Measurements from ENCODE around the gene UBR3. TPM values are rescaled to one million over a fixed set of nuclear protein-coding genes. Genes with fewer than 3 reads are reported as not detected.
"Not testable (repeated sequence)": the region's sequence is repeated elsewhere in the genome, so short reads cannot be mapped to it uniquely, and the experiment has no call there.

UBR3 gene
- total RNA-seq, 1 donor from 2014 or later: 23.4 TPM

DNA sequence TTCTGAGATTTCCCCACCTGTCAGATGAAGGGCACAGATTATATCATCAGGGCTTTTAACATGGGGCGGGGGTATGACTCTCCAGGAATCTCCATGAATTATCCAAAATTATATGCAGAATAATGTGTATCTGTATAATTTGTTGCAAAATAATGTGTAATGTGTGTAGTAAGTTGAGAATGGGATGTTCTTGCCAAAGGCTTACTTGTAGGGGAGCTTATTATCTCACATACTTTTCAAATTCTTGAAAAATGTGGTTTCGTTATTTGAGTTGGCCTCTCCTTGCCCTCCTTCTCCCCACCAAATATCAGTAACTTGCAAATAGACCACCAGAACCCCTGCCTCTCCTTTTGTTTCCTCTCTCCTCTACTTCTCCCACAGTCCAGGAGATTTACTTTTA is 35.6 kb downstream of the UBR3 start:
- Mint-ChIP-seq H3K27me3 (ENCODE audit: unreplicated experiment) (no peaks in the 10 kb centered on the region), H3K9me3 (ENCODE audit: unreplicated experiment) (no peaks in the 10 kb centered on the region), H3K4me3 (ENCODE audit: unreplicated experiment) (no peak overlapping the region), H3K4me1 (ENCODE audit: unreplicated experiment) (no peaks in the 10 kb centered on the region), H3K36me3 (ENCODE audit: low read depth, unreplicated experiment) (no peaks in the 10 kb centered on the region), H3K27ac (ENCODE audit: unreplicated experiment) (no peak overlapping the region)
- TF ChIP-seq, protein P1, sequence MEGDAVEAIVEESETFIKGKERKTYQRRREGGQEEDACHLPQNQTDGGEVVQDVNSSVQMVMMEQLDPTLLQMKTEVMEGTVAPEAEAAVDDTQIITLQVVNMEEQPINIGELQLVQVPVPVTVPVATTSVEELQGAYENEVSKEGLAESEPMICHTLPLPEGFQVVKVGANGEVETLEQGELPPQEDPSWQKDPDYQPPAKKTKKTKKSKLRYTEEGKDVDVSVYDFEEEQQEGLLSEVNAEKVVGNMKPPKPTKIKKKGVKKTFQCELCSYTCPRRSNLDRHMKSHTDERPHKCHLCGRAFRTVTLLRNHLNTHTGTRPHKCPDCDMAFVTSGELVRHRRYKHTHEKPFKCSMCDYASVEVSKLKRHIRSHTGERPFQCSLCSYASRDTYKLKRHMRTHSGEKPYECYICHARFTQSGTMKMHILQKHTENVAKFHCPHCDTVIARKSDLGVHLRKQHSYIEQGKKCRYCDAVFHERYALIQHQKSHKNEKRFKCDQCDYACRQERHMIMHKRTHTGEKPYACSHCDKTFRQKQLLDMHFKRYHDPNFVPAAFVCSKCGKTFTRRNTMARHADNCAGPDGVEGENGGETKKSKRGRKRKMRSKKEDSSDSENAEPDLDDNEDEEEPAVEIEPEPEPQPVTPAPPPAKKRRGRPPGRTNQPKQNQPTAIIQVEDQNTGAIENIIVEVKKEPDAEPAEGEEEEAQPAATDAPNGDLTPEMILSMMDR (IDR thresholded peaks at IDR 0.05; ENCODE audit: unreplicated experiment): no peak
- no peak for DNase-seq (ENCODE audit: low spot score)

DNA sequence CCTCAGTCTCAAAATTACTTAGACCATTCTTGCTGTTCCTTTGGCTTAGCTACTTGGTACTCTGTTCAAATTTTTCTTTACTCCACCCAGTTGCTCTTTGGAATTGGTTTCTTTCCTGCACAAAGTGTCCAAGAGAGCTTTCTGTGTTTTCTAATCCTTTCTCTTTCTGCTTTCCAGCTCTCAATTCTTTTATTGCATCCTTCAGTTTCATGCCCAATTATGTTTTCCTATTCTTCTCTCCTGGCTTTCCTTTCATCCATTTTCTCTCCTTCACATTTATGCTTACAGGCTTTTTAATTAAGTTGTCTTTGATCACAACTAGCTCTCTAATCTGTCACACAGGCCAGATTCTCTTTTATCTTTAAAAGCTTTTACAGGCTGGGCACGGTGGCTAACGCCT is 38.2 kb downstream of the UBR3 start:
- Mint-ChIP-seq H3K36me3 (ENCODE audit: low read depth, unreplicated experiment) (no peaks in the 10 kb centered on the region), H3K27ac (ENCODE audit: unreplicated experiment) (no peak overlapping the region), H3K27me3 (ENCODE audit: unreplicated experiment) (no peaks in the 10 kb centered on the region), H3K9me3 (ENCODE audit: unreplicated experiment) (no peaks in the 10 kb centered on the region), H3K4me1 (ENCODE audit: unreplicated experiment) (no peaks in the 10 kb centered on the region), H3K4me3 (ENCODE audit: unreplicated experiment) (no peak overlapping the region)
- no peak for DNase-seq (ENCODE audit: low spot score)
- TF ChIP-seq, protein P1 (IDR thresholded peaks at IDR 0.05; ENCODE audit: unreplicated experiment): no peak

DNA sequence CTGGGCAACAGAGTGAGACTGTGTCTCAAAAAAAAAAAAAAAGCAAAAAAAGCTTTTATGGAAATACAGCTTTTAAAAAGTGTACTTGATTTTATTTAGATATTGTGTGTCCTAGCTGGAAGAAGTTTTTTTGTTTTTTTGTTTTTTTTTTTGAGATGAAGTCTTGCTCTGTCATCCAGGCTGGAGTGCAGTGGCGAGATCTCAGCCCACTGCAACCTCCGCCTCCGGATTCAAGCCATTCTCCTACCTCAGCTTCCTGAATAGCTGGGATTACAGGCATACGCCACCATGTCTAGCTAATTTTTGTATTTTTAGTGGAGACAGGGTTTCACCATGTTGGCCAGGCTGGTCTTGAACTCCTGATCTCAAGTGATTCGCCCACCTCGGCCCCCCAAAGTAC is 39.0 kb downstream of the UBR3 start:
- not testable (repeated sequence) for H3K27ac Mint-ChIP-seq (ENCODE audit: unreplicated experiment); H3K27me3 Mint-ChIP-seq (ENCODE audit: unreplicated experiment); H3K9me3 Mint-ChIP-seq (ENCODE audit: unreplicated experiment); H3K4me1 Mint-ChIP-seq (ENCODE audit: unreplicated experiment); H3K4me3 Mint-ChIP-seq (ENCODE audit: unreplicated experiment); H3K36me3 Mint-ChIP-seq (ENCODE audit: low read depth, unreplicated experiment); DNase-seq (ENCODE audit: low spot score)

DNA sequence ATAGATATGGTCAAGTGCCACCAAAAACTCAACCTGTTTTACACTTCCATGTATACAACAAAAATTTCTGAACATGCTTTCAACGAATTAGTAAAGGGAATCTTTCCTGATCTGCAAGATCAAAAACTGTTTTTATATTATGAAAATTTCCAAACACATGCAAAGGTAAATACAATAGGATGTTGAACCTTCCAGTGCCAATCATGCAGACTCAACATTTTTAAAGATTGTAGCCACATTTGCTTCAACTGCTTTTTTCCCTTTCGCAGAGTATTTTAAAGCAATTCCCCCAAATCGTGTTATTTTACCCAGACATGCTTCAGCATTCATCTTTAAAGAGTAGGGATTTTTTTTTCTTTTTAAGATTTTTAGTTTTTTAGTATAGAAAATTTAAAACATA is 40.3 kb downstream of the UBR3 start:
- no peak overlapping the region for H3K27ac Mint-ChIP-seq (ENCODE audit: unreplicated experiment)
- H3K36me3 Mint-ChIP-seq (ENCODE audit: low read depth, unreplicated experiment): no peaks in the 10 kb centered on the region
- TF ChIP-seq, protein P1 (IDR thresholded peaks at IDR 0.05; ENCODE audit: unreplicated experiment): no peak
- H3K27me3 Mint-ChIP-seq (ENCODE audit: unreplicated experiment): no peaks in the 10 kb centered on the region
- no peak for DNase-seq (ENCODE audit: low spot score)
- no peaks in the 10 kb centered on the region for H3K4me1 Mint-ChIP-seq (ENCODE audit: unreplicated experiment)
- no peak overlapping the region for H3K4me3 Mint-ChIP-seq (ENCODE audit: unreplicated experiment)
- no peaks in the 10 kb centered on the region for H3K9me3 Mint-ChIP-seq (ENCODE audit: unreplicated experiment)

DNA sequence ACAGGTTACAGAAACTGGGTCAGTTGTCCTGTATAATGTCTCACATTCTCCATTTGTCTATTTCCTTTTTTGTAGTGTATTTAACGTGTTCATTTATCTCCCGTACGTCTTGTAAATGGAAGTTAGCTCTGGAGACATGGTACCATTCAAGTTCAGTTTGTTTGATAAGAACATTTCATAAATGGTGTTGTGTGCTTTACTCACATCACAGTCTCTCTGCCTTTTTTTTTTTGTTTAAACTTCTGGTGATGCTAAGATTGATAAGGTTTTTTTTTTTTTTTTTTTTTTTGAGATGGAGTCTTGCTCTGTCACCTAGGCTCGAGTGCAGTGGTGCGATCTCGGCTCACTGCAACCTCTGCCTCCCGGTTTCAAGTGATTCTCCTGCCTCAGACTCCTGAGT is 41.7 kb downstream of the UBR3 start:
- Mint-ChIP-seq H3K4me1 (ENCODE audit: unreplicated experiment) (no peaks in the 10 kb centered on the region), H3K36me3 (ENCODE audit: low read depth, unreplicated experiment) (no peaks in the 10 kb centered on the region), H3K4me3 (ENCODE audit: unreplicated experiment) (no peak overlapping the region), H3K27ac (ENCODE audit: unreplicated experiment) (no peak overlapping the region), H3K9me3 (ENCODE audit: unreplicated experiment) (no peaks in the 10 kb centered on the region), H3K27me3 (ENCODE audit: unreplicated experiment) (no peaks in the 10 kb centered on the region)
- no peak for DNase-seq (ENCODE audit: low spot score)
- TF ChIP-seq, protein P1 (IDR thresholded peaks at IDR 0.05; ENCODE audit: unreplicated experiment): no peak

DNA sequence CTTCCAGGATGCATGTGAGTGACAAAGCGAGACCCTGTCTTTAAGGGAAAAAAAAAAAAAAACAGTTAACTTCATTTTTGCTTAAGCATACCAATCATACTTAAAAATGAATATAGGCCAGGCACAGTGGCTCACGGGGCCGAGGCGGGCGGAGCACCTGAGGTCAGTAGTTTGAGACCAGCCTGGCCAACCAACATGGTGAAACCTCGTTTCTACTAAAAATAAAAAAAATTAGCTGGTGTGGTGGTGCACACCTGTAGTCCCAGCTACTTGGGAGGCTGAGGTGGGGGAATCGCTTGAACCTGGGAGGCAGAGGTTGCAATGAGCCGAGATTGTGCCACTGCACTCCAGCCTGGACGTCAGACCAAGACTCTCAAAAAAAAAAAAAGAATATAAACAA is 44.1 kb downstream of the UBR3 start:
- DNase-seq (ENCODE audit: low spot score); H3K9me3 Mint-ChIP-seq (ENCODE audit: unreplicated experiment); H3K4me1 Mint-ChIP-seq (ENCODE audit: unreplicated experiment); H3K36me3 Mint-ChIP-seq (ENCODE audit: low read depth, unreplicated experiment); H3K27ac Mint-ChIP-seq (ENCODE audit: unreplicated experiment); H3K27me3 Mint-ChIP-seq (ENCODE audit: unreplicated experiment); H3K4me3 Mint-ChIP-seq (ENCODE audit: unreplicated experiment): not testable (repeated sequence)

Measured in endothelial cell (in vitro differentiated cells).